Umbilical cord (tissue), 2 donors: ENCODE data around the gene KIF5B. TPM values are rescaled to one million over a fixed set of nuclear protein-coding genes. Genes with fewer than 3 reads are reported as not detected.

Experiments
- DNase-seq: peaks from one replicate; pipeline ENCODE4 v3.0.0-alpha.2; 2015; ENCODE audit warnings: low spot score
- total RNA-seq: library from RNA; depleted of rRNA; stranded (reverse); fragments of >200 nt; gene quantifications from one replicate; pipeline ENCODE4 v1.2.3, GENCODE V29; 2014; ENCODE audit warnings: low replicate concordance; ENCODE audit not compliant: insufficient read depth

The KIF5B gene
- total RNA-seq, 1 donor from 2014 or later = 155 TPM

GRCh38 chr10:31962826-31963588 is 93.2 kb downstream of the KIF5B start:
- DNase-seq = no peak

DNA sequence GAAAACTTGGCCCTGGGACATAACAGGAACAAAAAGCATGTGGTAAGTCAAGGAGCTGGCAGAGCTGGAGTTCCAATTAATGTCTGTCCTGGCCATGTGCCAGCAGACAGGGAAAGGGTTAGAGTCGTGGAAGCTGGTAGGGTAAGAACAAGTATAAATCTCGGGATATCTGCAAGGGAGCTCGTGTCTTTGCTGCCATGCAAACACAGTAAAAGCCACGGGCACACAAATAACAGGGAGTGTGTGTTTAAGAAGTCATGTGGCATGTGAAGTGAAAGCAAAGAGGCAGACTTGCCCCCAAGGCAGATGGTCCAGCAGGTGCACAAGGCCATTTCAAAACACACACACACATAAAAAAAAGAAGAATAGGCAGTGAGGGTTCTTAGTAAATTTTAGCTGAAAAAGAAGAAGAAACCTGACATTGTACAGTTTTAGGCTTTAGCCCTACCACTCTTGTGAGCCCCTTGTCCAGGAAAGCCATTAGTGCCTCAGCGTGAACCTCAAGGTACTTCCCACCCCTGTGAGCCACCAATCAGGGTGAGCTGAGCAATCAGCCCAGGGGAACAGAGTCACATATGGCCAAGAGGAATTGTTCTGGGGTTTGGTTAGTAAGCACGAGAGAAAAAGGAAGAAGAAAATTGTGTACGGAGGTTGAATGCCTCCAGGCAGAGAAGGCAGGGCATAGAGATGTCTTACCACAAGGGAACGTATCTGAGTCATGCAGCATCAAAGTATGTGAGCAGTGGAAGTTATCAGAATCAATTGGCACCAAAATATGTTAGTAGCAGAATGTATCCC is 94.7 kb downstream of the KIF5B start:
- no peak for DNase-seq

DNA sequence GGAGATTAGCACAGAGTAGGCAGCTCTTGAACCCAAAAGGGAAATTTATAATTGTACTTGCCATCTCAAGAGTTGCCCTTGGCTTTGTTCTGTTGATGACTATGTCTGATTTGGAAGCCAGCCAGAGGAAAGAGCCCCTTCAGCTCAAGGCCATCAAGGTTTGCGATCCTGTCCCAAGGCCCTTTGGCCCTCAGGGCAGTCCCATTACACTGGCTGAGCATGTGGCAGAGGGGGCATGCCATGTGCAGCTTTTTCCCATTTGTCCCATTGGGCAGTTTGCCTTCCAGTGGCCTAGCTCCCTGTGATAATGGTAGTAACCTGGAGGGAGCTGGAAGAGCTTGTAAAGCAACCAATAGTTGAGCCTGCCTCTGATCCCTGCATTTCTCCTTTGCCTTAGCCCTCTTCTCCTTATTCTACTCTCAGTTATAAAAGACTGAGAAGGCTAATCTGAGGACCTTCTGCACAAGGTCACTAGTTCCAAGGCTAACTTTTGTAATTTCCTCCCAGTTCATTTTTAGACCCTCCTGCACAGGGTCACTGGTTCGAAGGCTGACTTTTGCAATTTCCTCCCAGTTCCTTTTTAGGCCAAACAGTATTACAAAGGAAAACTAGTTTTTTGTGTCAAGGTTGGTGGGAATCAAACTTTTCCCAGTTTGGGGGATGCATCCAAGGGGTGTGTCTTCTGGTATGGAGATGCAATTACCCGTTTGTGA is 96.6 kb downstream of the KIF5B start:
- DNase-seq = no peak

Other genes starting within 250 kb of the KIF5B start
- gene ARHGAP12, start 127.6 kb downstream of the KIF5B start, total RNA-seq = 77.3 TPM